ENCODE results near the gene COMMD8.

- TF ChIP-seq CTCF (IDR thresholded peaks at IDR 0.05) (no peak), POLR2A (IDR thresholded peaks at IDR 0.05) (no peak)
These were observed 22.3 kb upstream of the COMMD8 start for GRCh38 chr4:47485768-47486167.
